Thyroid gland (tissue), 4 donors: ENCODE measurements around the gene SNX24. TPM values are rescaled to one million over a fixed set of nuclear protein-coding genes. Genes with fewer than 3 reads are reported as not detected.

Experiments
- DNase-seq, 2 donors: peaks; one replicate each; pipeline ENCODE4 v3.0.0-alpha.2; 2019
- H3K27ac ChIP-seq, 3 donors: fragments of 200-600 bp; sonication (generic); 1 replicate in 2 of 3; 2 replicates in 1 of 3; pipeline ENCODE4 v1.5.1; 2016 to 2019; ENCODE audit warnings: mild to moderate bottlenecking in 1 of 3, moderate library complexity in 1 of 3
- H3K27me3 ChIP-seq: fragments of 200-600 bp; sonication (generic); one replicate; pipeline ENCODE4 v1.5.1; 2019
- H3K36me3 ChIP-seq, 2 donors: fragments of 200-600 bp; sonication (generic); one replicate each; pipeline ENCODE4 v1.5.1; 2016 to 2019
- H3K4me1 ChIP-seq, 2 donors: fragments of 200-600 bp; sonication (generic); one replicate each; pipeline ENCODE4 v1.5.1; 2017 to 2019
- H3K4me3 ChIP-seq, 3 donors: fragments of 200-600 bp; sonication (generic); replicated peaks in 1 of 3; 1 replicate in 2 of 3; 2 replicates in 1 of 3; pipeline ENCODE4 v1.5.1; 2016; ENCODE audit warnings: mild to moderate bottlenecking in 1 of 3
- H3K9me3 ChIP-seq: fragments of 200-600 bp; sonication (generic); one replicate; pipeline ENCODE4 v1.5.1; 2017
- CTCF ChIP-seq, 6 experiments: fragments of 200-600 bp in 3 of 6; fragments of 450-650 bp in 3 of 6; sonication (generic) in 3 of 6; IDR thresholded peaks; one replicate each; pipeline ENCODE4 v1.5.1; 2016 to 2019; ENCODE audit warnings: antibody characterized with exemption in 6 of 6, mild to moderate bottlenecking in 2 of 6, inconsistent platforms in 1 of 6, moderate library complexity in 1 of 6
- POLR2A ChIP-seq, 2 donors: fragments of 450-650 bp; IDR thresholded peaks; one replicate each; pipeline ENCODE4 v1.6.1; 2017; ENCODE audit warnings: antibody characterized with exemption in 2 of 2, mild to moderate bottlenecking in 2 of 2, moderate library complexity in 1 of 2
- WGBS, 2 donors: methylation state at CpG; one replicate each; pipeline ENCODE4 v1.1.5; 2017; 5-methylcytosine and 5-hydroxymethylcytosine counted together
- intact Hi-C: fragments of 100-400 bp; cut with DNase I; formaldehyde crosslinking; loops from one replicate; pipeline ENCODE4 v1.15.1; 2023
- total RNA-seq, 4 donors: library from RNA; depleted of rRNA; stranded (reverse); fragments of >200 nt; gene quantifications; one replicate each; pipeline ENCODE4 v1.2.3, GENCODE V29; 2016

The SNX24 gene
- total RNA-seq, 4 donors from 2014 or later, result 17.1 to 39.7 (median 33.1) TPM

GRCh38 chr5:122879076-122879475, 33.7 kb downstream of the SNX24 start:
- TF ChIP-seq CTCF (IDR thresholded peaks at IDR 0.05), result no peak
- TF ChIP-seq POLR2A (IDR thresholded peaks at IDR 0.05), result no peak
- no peak overlapping the region for H3K4me3 ChIP-seq
- no peaks in the 10 kb centered on the region for H3K9me3 ChIP-seq
- H3K4me1 ChIP-seq, result peaks cover 0 to 3% of the 10 kb centered on the region in 2 donors
- intact Hi-C loops, result no loop called here
- no peak for DNase-seq
- H3K27me3 ChIP-seq, result no peaks in the 10 kb centered on the region
- 81 to 88% methylated on average over 3 of the region's 3 CpGs for WGBS, 2 donors
- H3K27ac ChIP-seq, result no peak overlapping the region
- no peaks in the 10 kb centered on the region for H3K36me3 ChIP-seq

GRCh38 chr5:122880170-122880689, 34.8 kb downstream of the SNX24 start:
- no peak for DNase-seq
- H3K36me3 ChIP-seq, result no peaks in the 10 kb centered on the region
- H3K9me3 ChIP-seq, result no peaks in the 10 kb centered on the region
- TF ChIP-seq POLR2A (IDR thresholded peaks at IDR 0.05) (no peak), CTCF (IDR thresholded peaks at IDR 0.05) (no peak)
- H3K4me3 ChIP-seq, result no peak overlapping the region
- H3K27me3 ChIP-seq, result no peaks in the 10 kb centered on the region
- 94 to 97% methylated on average over 4 of the region's 4 CpGs for WGBS, 2 donors
- no peak overlapping the region for H3K27ac ChIP-seq
- peaks cover 0 to 3% of the 10 kb centered on the region in 2 donors for H3K4me1 ChIP-seq
- intact Hi-C loops, result no loop called here

GRCh38 chr5:122880749-122881148, 35.3 kb downstream of the SNX24 start:
- no peaks in the 10 kb centered on the region for H3K36me3 ChIP-seq
- no peak overlapping the region for H3K4me3 ChIP-seq
- H3K4me1 ChIP-seq, result peaks cover 0 to 3% of the 10 kb centered on the region in 2 donors
- no peak overlapping the region for H3K27ac ChIP-seq
- DNase-seq, result no peak
- intact Hi-C loops, result no loop called here
- no peaks in the 10 kb centered on the region for H3K27me3 ChIP-seq
- H3K9me3 ChIP-seq, result no peaks in the 10 kb centered on the region
- 85 to 91% methylated on average over 3 of the region's 3 CpGs for WGBS, 2 donors
- no peak for TF ChIP-seq POLR2A (IDR thresholded peaks at IDR 0.05)
- no peak for TF ChIP-seq CTCF (IDR thresholded peaks at IDR 0.05)

- Histone ChIP-seq H3K4me3 (no peak overlapping the region), H3K27me3 (no peaks in the 10 kb centered on the region), H3K9me3 (no peaks in the 10 kb centered on the region), H3K4me1 (peaks cover 0 to 3% of the 10 kb centered on the region in 2 donors), H3K36me3 (no peaks in the 10 kb centered on the region), H3K27ac (no peak overlapping the region)
- TF ChIP-seq POLR2A (IDR thresholded peaks at IDR 0.05) (no peak), CTCF (IDR thresholded peaks at IDR 0.05) (no peak)
- 77 to 79% methylated on average over 3 of the region's 3 CpGs for WGBS, 2 donors
- DNase-seq, result no peak
- intact Hi-C loops, result no loop called here
Measured at GRCh38 chr5:122882831-122883230, 37.4 kb downstream of the SNX24 start.

- H3K27ac ChIP-seq, result no peak overlapping the region
Measured at GRCh38 chr5:122885045-122885517, 39.7 kb downstream of the SNX24 start.

More at GRCh38 chr5:122885045-122885517, 39.7 kb downstream of the SNX24 start:
- intact Hi-C loops, result no loop called here
- H3K4me3 ChIP-seq, result no peak overlapping the region
- no peaks in the 10 kb centered on the region for H3K4me1 ChIP-seq
- 64 to 81% methylated on average over 1 of the region's 1 CpG for WGBS, 2 donors
- TF ChIP-seq CTCF (IDR thresholded peaks at IDR 0.05) (no peak), POLR2A (IDR thresholded peaks at IDR 0.05) (no peak)
- no peak for DNase-seq
- no peaks in the 10 kb centered on the region for H3K27me3 ChIP-seq
- H3K36me3 ChIP-seq, result no peaks in the 10 kb centered on the region
- H3K9me3 ChIP-seq, result no peaks in the 10 kb centered on the region
